Measurements from ENCODE around the gene TBL2. TPM values are rescaled to one million over a fixed set of nuclear protein-coding genes. Genes with fewer than 3 reads are reported as not detected.

Gene TBL2
- total RNA-seq, 2 experiments from 2014 or later = 36.9 to 47.9 TPM

GRCh38 chr7:73573791-73574190 lies 4.6 kb downstream of the TBL2 start:
- DNase-seq (ENCODE audit: low spot score) = no peak
- Histone ChIP-seq H3K36me3 (ENCODE audit: insufficient read depth, low read length) (peaks cover 65% of the 10 kb centered on the region), H3K4me2 (ENCODE audit: low read length) (no peak overlapping the region), H3K79me2 (ENCODE audit: insufficient read depth, low read depth, low read length) (peaks cover 20% of the 10 kb centered on the region), H3K27ac (ENCODE audit: low read depth, low read length, poor library complexity, severe bottlenecking) (no peak overlapping the region), H2AFZ (ENCODE audit: low read length) (no peak overlapping the region), H4K20me1 (ENCODE audit: insufficient read depth, low read length) (no peaks in the 10 kb centered on the region; the same call in none of the 2 replicates), H3K4me3 (ENCODE audit: low read depth, low read length, poor library complexity, severe bottlenecking) (no peak overlapping the region), H3K9me3 (ENCODE audit: low read length) (no peaks in the 10 kb centered on the region), H3K4me1 (ENCODE audit: insufficient read depth, low read length, poor library complexity, severe bottlenecking) (peaks cover 13% of the 10 kb centered on the region), H3K9me2 (ENCODE audit: insufficient read depth, low read length) (no peaks in the 10 kb centered on the region)
- CTCF ChIA-PET (ENCODE audit: unreplicated experiment) = no interaction called here
- intact Hi-C loops (cut with micrococcal nuclease; ENCODE audit: unreplicated experiment) = no loop called here
- no TSS peak for BruUV-seq (replicated peaks)
- POLR2A ChIA-PET = no interaction called here
- TF ChIP-seq EZH2phosphoT487 (IDR thresholded peaks at IDR 0.05; ENCODE audit: borderline replicate concordance, low read depth, low read length) (no peak), CTCF (conservative IDR thresholded peaks at IDR 0.05; ENCODE audit: low read length) (no peak)

- H3K36me3 ChIP-seq (ENCODE audit: insufficient read depth, low read length) = peaks cover 68% of the 10 kb centered on the region
- no peak for DNase-seq (ENCODE audit: low spot score)
- POLR2A ChIA-PET = no interaction called here
- no peaks in the 10 kb centered on the region; the same call in none of the 2 replicates for H4K20me1 ChIP-seq (ENCODE audit: insufficient read depth, low read length)
- H3K9me3 ChIP-seq (ENCODE audit: low read length) = no peaks in the 10 kb centered on the region
- H3K79me2 ChIP-seq (ENCODE audit: insufficient read depth, low read depth, low read length) = peaks cover 20% of the 10 kb centered on the region
- peaks cover 13% of the 10 kb centered on the region for H3K4me1 ChIP-seq (ENCODE audit: insufficient read depth, low read length, poor library complexity, severe bottlenecking)
- CTCF ChIA-PET (ENCODE audit: unreplicated experiment) = no interaction called here
- H2AFZ ChIP-seq (ENCODE audit: low read length) = no peak overlapping the region
- no peak overlapping the region for H3K4me2 ChIP-seq (ENCODE audit: low read length)
- no peaks in the 10 kb centered on the region for H3K9me2 ChIP-seq (ENCODE audit: insufficient read depth, low read length)
- no peak overlapping the region for H3K4me3 ChIP-seq (ENCODE audit: low read depth, low read length, poor library complexity, severe bottlenecking)
- TF ChIP-seq CTCF (conservative IDR thresholded peaks at IDR 0.05; ENCODE audit: low read length) (no peak), EZH2phosphoT487 (IDR thresholded peaks at IDR 0.05; ENCODE audit: borderline replicate concordance, low read depth, low read length) (no peak)
- no TSS peak for BruUV-seq (replicated peaks)
- no peak overlapping the region for H3K27ac ChIP-seq (ENCODE audit: low read depth, low read length, poor library complexity, severe bottlenecking)
- intact Hi-C loops (cut with micrococcal nuclease; ENCODE audit: unreplicated experiment) = no loop called here
These were observed 5.1 kb downstream of the TBL2 start for GRCh38 chr7:73573276-73573675.

- Histone ChIP-seq H3K4me1 (ENCODE audit: insufficient read depth, low read length, poor library complexity, severe bottlenecking) (peaks cover 13% of the 10 kb centered on the region), H2AFZ (ENCODE audit: low read length) (no peak overlapping the region), H3K27ac (ENCODE audit: low read depth, low read length, poor library complexity, severe bottlenecking) (no peak overlapping the region), H3K36me3 (ENCODE audit: insufficient read depth, low read length) (peaks cover 72% of the 10 kb centered on the region), H3K4me2 (ENCODE audit: low read length) (no peak overlapping the region), H4K20me1 (ENCODE audit: insufficient read depth, low read length) (no peaks in the 10 kb centered on the region; the same call in none of the 2 replicates), H3K79me2 (ENCODE audit: insufficient read depth, low read depth, low read length) (peaks cover 16% of the 10 kb centered on the region), H3K9me2 (ENCODE audit: insufficient read depth, low read length) (no peaks in the 10 kb centered on the region), H3K4me3 (ENCODE audit: low read depth, low read length, poor library complexity, severe bottlenecking) (no peak overlapping the region), H3K9me3 (ENCODE audit: low read length) (no peaks in the 10 kb centered on the region)
- TF ChIP-seq CTCF (conservative IDR thresholded peaks at IDR 0.05; ENCODE audit: low read length) = no peak
- TF ChIP-seq EZH2phosphoT487 (IDR thresholded peaks at IDR 0.05; ENCODE audit: borderline replicate concordance, low read depth, low read length) = no peak
- no TSS peak for BruUV-seq (replicated peaks)
- ChIA-PET POLR2A (no interaction called here), CTCF (ENCODE audit: unreplicated experiment) (no interaction called here)
- DNase-seq (ENCODE audit: low spot score) = no peak
- intact Hi-C loops (cut with micrococcal nuclease; ENCODE audit: unreplicated experiment) = no loop called here
These were observed 5.6 kb downstream of the TBL2 start for GRCh38 chr7:73572767-73573186.

Data from OCI-LY7 (cell line).